ENCODE measurements around the gene GTF2IRD1. TPM values are rescaled to one million over a fixed set of nuclear protein-coding genes. Genes with fewer than 3 reads are reported as not detected.

Gene GTF2IRD1
- total RNA-seq, 1 experiment from 2014 or later, result 73.6 TPM

DNA sequence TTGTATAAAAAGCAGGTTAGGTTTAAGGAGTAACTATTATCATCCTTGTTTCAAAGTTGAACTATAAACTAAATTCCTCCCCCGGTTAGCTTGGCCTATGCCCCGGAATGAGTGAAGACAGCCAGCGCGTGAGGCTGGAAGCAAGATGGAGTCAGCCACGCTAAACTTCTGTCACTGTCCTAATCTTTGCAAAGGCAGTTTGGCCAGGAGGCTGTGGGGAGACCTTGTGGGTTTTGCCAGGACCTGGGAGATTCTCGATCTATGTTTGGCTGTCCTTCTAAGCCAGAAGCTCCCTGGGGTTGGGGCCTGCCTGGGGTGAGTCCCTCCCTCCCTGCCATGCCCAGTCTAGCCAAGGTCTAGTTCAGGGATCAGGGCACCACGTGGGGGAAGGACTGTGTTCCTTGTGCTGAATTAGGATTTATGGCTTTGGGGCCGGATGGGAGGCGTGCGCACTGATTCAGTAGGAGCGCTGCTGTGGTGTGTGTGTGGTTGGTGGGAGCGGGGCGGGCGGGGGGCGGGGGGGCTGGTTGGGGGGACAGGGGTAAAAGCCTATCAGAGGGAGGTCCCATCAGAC, 871 bp upstream of the GTF2IRD1 start:
- BruUV-seq (replicated peaks), result TSS peak; percentile 95
- H3K27me3 ChIP-seq (replicated peaks; ENCODE audit: insufficient read depth, low read depth, low read length, poor library complexity), result no peaks in the 10 kb centered on the region
- no peak for DNase-seq (ENCODE audit: low spot score)
- POLR2A ChIA-PET (ENCODE audit: low non-redundant PET), result no interaction called here
- H3K36me3 ChIP-seq (ENCODE audit: insufficient read depth, low read length, poor library complexity, severe bottlenecking), result no peaks in the 10 kb centered on the region
- CTCF ChIA-PET, result interaction anchor here (0.7 kb wide), 1 partner anchor 121 kb away, joined by 3 read pairs; no protein-coding TSS in a partner anchor
- H3K27ac ChIP-seq (ENCODE audit: low read depth, low read length, poor library complexity, severe bottlenecking), result peak overlapping the region; percentile 97
- no peaks in the 10 kb centered on the region for H3K9me3 ChIP-seq (ENCODE audit: low read depth, low read length, poor library complexity, severe bottlenecking)
- no peak for TF ChIP-seq EZH2 (IDR thresholded peaks at IDR 0.05; ENCODE audit: borderline replicate concordance, low read depth, low read length, poor library complexity, severe bottlenecking)
- TF ChIP-seq, protein P1, sequence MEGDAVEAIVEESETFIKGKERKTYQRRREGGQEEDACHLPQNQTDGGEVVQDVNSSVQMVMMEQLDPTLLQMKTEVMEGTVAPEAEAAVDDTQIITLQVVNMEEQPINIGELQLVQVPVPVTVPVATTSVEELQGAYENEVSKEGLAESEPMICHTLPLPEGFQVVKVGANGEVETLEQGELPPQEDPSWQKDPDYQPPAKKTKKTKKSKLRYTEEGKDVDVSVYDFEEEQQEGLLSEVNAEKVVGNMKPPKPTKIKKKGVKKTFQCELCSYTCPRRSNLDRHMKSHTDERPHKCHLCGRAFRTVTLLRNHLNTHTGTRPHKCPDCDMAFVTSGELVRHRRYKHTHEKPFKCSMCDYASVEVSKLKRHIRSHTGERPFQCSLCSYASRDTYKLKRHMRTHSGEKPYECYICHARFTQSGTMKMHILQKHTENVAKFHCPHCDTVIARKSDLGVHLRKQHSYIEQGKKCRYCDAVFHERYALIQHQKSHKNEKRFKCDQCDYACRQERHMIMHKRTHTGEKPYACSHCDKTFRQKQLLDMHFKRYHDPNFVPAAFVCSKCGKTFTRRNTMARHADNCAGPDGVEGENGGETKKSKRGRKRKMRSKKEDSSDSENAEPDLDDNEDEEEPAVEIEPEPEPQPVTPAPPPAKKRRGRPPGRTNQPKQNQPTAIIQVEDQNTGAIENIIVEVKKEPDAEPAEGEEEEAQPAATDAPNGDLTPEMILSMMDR (conservative IDR thresholded peaks at IDR 0.05; ENCODE audit: low read depth, low read length), result no peak
- H3K4me1 ChIP-seq (ENCODE audit: insufficient read depth, low read length, poor library complexity, severe bottlenecking), result peaks cover 12% of the 10 kb centered on the region
- intact Hi-C loops (cut with micrococcal nuclease; ENCODE audit: unreplicated experiment), result loop anchor here (5.0 kb wide), 1 partner anchor 114 kb away; no protein-coding TSS in a partner anchor
- H3K4me3 ChIP-seq (ENCODE audit: low read depth, low read length, poor library complexity, severe bottlenecking), result peak overlapping the region; percentile 92

DNA sequence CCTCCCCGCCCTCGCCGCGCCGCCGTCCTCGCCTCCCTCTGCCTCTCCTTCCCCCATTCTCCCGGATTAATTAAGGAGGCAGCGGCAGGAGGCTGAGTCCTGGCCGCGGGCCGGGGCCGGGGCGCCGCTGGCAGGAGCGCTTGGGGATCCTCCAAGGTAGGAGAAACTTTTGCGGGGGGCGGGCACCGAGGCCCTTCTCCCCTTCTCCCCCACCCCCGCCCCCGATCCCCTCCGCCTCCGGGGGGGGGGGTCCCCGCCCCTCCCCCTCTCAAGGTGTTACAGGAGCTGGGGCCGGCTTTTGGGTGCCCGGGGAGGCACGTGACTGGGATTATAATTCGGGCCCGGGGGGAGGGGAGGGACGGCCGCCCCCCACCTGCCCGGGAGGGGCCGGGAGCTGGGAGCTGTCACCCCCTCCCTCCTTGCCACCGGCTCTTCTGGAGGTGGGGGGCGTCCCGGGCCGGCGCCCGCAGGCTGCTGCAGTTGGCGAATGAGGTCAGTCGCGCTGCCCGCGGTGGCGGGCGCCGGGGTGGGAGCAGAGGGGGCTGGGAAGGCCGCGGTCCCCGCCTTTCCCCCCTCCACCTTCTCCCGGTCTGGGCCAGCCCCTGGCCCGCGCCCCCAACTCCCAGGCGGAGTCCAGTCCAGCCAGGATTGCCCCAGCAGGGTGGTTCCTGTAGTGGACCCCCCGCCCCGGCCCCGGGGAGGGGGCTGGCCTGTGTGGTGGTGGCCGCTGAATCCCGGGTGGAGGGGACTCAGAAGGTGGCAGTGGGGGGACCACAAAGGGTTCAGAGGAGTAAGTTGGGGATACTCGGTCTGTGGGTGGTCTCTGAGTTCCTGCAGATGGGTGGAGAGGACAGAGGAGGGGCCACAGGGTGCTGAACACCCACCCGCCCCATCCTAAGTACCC, 567 bp downstream of the GTF2IRD1 start:
- Histone ChIP-seq H3K9me3 (ENCODE audit: low read depth, low read length, poor library complexity, severe bottlenecking) (no peaks in the 10 kb centered on the region), H3K4me3 (ENCODE audit: low read depth, low read length, poor library complexity, severe bottlenecking) (peak overlapping the region; percentile 92), H3K27ac (ENCODE audit: low read depth, low read length, poor library complexity, severe bottlenecking) (peak overlapping the region; percentile 91), H3K27me3 (replicated peaks; ENCODE audit: insufficient read depth, low read depth, low read length, poor library complexity) (no peaks in the 10 kb centered on the region), H3K36me3 (ENCODE audit: insufficient read depth, low read length, poor library complexity, severe bottlenecking) (no peaks in the 10 kb centered on the region), H3K4me1 (ENCODE audit: insufficient read depth, low read length, poor library complexity, severe bottlenecking) (peaks cover 12% of the 10 kb centered on the region)
- no peak for TF ChIP-seq EZH2 (IDR thresholded peaks at IDR 0.05; ENCODE audit: borderline replicate concordance, low read depth, low read length, poor library complexity, severe bottlenecking)
- TF ChIP-seq, protein P1 (conservative IDR thresholded peaks at IDR 0.05; ENCODE audit: low read depth, low read length), result no peak
- intact Hi-C loops (cut with micrococcal nuclease; ENCODE audit: unreplicated experiment), result loop anchor here (5.0 kb wide), 1 partner anchor 113 kb away; no protein-coding TSS in a partner anchor
- ChIA-PET POLR2A (ENCODE audit: low non-redundant PET) (interaction anchor here (0.5 kb wide), 1 partner anchor 27 kb away, joined by 3 read pairs; no protein-coding TSS in a partner anchor), CTCF (interaction anchor here (0.8 kb wide), 1 partner anchor 9 kb away, joined by 9 read pairs; no protein-coding TSS in a partner anchor)
- no TSS peak for BruUV-seq (replicated peaks)
- no peak for DNase-seq (ENCODE audit: low spot score)

DNA sequence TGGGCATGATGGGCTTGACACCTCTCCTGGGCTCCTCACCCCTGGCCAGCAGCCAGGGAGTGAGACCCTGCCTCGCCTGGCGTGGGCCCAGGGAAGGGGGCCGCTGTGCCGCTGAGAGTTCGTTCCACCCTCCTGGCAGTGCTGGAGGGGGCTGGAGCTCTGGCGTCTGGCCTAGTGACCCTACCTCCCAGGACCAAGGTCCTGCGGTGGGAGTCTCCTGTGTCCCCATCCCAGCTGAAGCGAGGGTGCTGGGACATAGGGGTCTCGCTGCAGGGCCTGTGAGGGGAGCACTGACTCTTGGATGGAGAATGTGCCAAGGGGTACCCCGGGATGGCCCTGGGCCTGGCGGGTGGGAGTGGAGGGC, 1.2 kb downstream of the GTF2IRD1 start:
- ChIA-PET POLR2A (ENCODE audit: low non-redundant PET) (no interaction called here), CTCF (interaction anchor here (0.8 kb wide), 1 partner anchor 8 kb away, joined by 9 read pairs; no protein-coding TSS in a partner anchor)
- Histone ChIP-seq H3K4me1 (ENCODE audit: insufficient read depth, low read length, poor library complexity, severe bottlenecking) (peaks cover 12% of the 10 kb centered on the region), H3K27ac (ENCODE audit: low read depth, low read length, poor library complexity, severe bottlenecking) (peak overlapping the region; percentile 91), H3K4me3 (ENCODE audit: low read depth, low read length, poor library complexity, severe bottlenecking) (peak overlapping the region; percentile 92), H3K9me3 (ENCODE audit: low read depth, low read length, poor library complexity, severe bottlenecking) (no peaks in the 10 kb centered on the region), H3K27me3 (replicated peaks; ENCODE audit: insufficient read depth, low read depth, low read length, poor library complexity) (no peaks in the 10 kb centered on the region), H3K36me3 (ENCODE audit: insufficient read depth, low read length, poor library complexity, severe bottlenecking) (no peaks in the 10 kb centered on the region)
- no peak for DNase-seq (ENCODE audit: low spot score)
- intact Hi-C loops (cut with micrococcal nuclease; ENCODE audit: unreplicated experiment), result loop anchor here (5.0 kb wide), 1 partner anchor 112 kb away; no protein-coding TSS in a partner anchor
- TF ChIP-seq, protein P1 (conservative IDR thresholded peaks at IDR 0.05; ENCODE audit: low read depth, low read length), result no peak
- TF ChIP-seq EZH2 (IDR thresholded peaks at IDR 0.05; ENCODE audit: borderline replicate concordance, low read depth, low read length, poor library complexity, severe bottlenecking), result no peak
- no TSS peak for BruUV-seq (replicated peaks)

All from A673 (cell line).